CD4-positive, CD25-positive, alpha-beta regulatory T cell (primary cell): ENCODE results near the gene EIF4B. TPM values are rescaled to one million over a fixed set of nuclear protein-coding genes. Genes with fewer than 3 reads are reported as not detected.

Experiments
- ATAC-seq, 2 donors: fragments of 150-1000 bp; cut with Tn5 transposase; one replicate each; pipeline ENCODE4 v1.10.0; 2021; ENCODE audit warnings: low read depth in 2 of 2, moderate number of reproducible peaks in 2 of 2, moderate library complexity in 1 of 2
- DNase-seq, 3 donors: peaks; one replicate each; pipeline versions ENCODE4 v3.0.0 to v3.0.0-alpha.2; 2012 to 2022; ENCODE audit warnings: mixed read lengths in 1 of 3
- H3K27ac ChIP-seq: one replicate; pipeline ENCODE4 v1.7.0; 2013; ENCODE audit warnings: mild to moderate bottlenecking, low read length; ENCODE audit not compliant: insufficient read depth, poor library complexity, severe bottlenecking
- H3K27me3 ChIP-seq: one replicate; pipeline ENCODE4 v1.7.0; 2013; ENCODE audit warnings: low read length; ENCODE audit not compliant: control insufficient read depth, insufficient read depth
- H3K36me3 ChIP-seq: one replicate; pipeline ENCODE4 v1.7.0; 2013; ENCODE audit warnings: mild to moderate bottlenecking, low read length, moderate library complexity; ENCODE audit not compliant: control insufficient read depth, insufficient read depth
- H3K4me1 ChIP-seq: 2 replicates; pipeline ENCODE4 v1.7.0; 2013; ENCODE audit warnings: mild to moderate bottlenecking, low read length; ENCODE audit not compliant: insufficient read depth, control insufficient read depth, poor library complexity, severe bottlenecking
- H3K4me3 ChIP-seq: one replicate; pipeline ENCODE4 v1.7.0; 2013; ENCODE audit warnings: low read depth, mild to moderate bottlenecking, low read length, moderate library complexity
- H3K9me3 ChIP-seq, 2 experiments: 1 replicate in 1 of 2; 2 replicates in 1 of 2; pipeline ENCODE4 v1.7.0; 2013; ENCODE audit warnings: low read length in 2 of 2, mild to moderate bottlenecking in 1 of 2, moderate library complexity in 1 of 2; ENCODE audit not compliant: control insufficient read depth in 2 of 2
- H3K27ac Mint-ChIP-seq, 3 donors: one replicate each; pipeline ENCODE4 v1.8.0; 2020 to 2022; ENCODE audit warnings: mild to moderate bottlenecking in 3 of 3, mixed read lengths in 3 of 3, moderate library complexity in 2 of 3
- H3K27me3 Mint-ChIP-seq: one replicate; pipeline ENCODE4 v1.8.0; 2022; ENCODE audit warnings: mild to moderate bottlenecking, mixed read lengths
- H3K36me3 Mint-ChIP-seq: one replicate; pipeline ENCODE4 v1.8.0; 2020; ENCODE audit warnings: mixed read lengths
- H3K4me1 Mint-ChIP-seq, 4 donors: one replicate each; pipeline ENCODE4 v1.8.0; 2020 to 2022; ENCODE audit warnings: mixed read lengths in 4 of 4, mild to moderate bottlenecking in 1 of 4
- H3K4me3 Mint-ChIP-seq, 4 donors: one replicate each; pipeline ENCODE4 v1.8.0; 2020 to 2022; ENCODE audit warnings: mild to moderate bottlenecking in 4 of 4, mixed read lengths in 4 of 4, moderate library complexity in 3 of 4
- H3K9me3 Mint-ChIP-seq, 7 donors: one replicate each; pipeline ENCODE4 v1.8.0; 2020 to 2022; ENCODE audit warnings: mixed read lengths in 7 of 7, mild to moderate bottlenecking in 3 of 7, moderate library complexity in 2 of 7
- polyA plus RNA-seq, 4 donors: library from polyadenylated mRNA; unstranded; fragments of 300-500 nt; fragmentation: Illumina TruSeq; gene quantifications; one replicate each; pipeline ENCODE4 v1.2.3, GENCODE V29; 2021
- total RNA-seq: library from RNA; stranded (reverse); gene quantifications from one replicate; pipeline ENCODE4 v1.2.3, GENCODE V29; 2022

Gene EIF4B
- total and polyA plus RNA-seq, 5 donors from 2014 or later = 71.3 to 506 (median 116) TPM

DNA sequence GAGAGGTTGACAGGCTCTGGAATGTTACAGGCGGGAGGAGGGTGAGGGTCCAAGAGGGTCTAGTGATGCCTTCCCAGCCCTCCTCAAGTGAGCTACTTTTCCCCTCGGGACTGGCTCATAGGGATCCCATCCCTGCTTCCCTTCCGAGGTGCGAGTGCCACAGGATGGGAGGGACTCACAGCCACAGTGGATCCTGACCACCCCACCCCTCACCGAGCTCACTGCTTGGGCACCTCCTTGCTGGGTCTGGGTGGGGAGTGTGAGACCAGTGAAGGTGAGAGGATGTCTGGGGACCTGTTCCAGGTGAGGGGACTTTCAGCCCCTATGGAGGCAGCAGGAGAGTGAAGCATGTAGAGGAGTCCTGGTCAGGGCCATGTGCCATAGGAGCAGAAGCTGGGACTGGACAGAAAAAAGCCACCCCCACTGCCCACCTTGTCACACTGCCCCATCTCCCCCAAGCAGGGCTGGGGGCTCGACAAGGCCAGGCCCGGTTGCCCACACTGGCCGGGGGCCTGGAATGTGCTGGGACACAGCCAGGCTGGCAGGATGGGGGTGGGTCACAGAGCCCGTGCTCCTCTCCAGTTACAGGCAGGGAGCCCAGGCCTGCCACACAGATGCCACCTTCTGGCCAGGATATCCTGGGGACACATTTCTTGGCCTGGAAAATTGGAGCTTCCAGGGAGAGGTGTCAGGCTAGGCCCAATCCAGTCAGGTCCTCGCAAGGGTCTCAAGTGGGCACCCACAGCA is 42.0 kb downstream of the EIF4B start:
- Histone ChIP-seq H3K36me3 (no peaks in the 10 kb centered on the region), H3K4me1 (peaks cover 15% of the 10 kb centered on the region), H3K9me3 (no peaks in the 10 kb centered on the region), H3K27me3 (no peaks in the 10 kb centered on the region), H3K27ac (peak overlapping the region; percentile 66), H3K4me3 (no peak overlapping the region)
- Mint-ChIP-seq H3K4me1 (peaks cover 0 to 18% (median 9%) of the 10 kb centered on the region in 4 donors), H3K9me3 (peaks cover 0 to 2% (median 0%) of the 10 kb centered on the region in 7 donors), H3K27me3 (no peaks in the 10 kb centered on the region), H3K36me3 (no peaks in the 10 kb centered on the region), H3K4me3 (peak overlapping the region; percentile 49 to 74 (median 66)), H3K27ac (peak overlapping the region in 2 of 3 donors; percentile 8 to 80)
- DNase-seq = no peak
- ATAC-seq = no peak

DNA sequence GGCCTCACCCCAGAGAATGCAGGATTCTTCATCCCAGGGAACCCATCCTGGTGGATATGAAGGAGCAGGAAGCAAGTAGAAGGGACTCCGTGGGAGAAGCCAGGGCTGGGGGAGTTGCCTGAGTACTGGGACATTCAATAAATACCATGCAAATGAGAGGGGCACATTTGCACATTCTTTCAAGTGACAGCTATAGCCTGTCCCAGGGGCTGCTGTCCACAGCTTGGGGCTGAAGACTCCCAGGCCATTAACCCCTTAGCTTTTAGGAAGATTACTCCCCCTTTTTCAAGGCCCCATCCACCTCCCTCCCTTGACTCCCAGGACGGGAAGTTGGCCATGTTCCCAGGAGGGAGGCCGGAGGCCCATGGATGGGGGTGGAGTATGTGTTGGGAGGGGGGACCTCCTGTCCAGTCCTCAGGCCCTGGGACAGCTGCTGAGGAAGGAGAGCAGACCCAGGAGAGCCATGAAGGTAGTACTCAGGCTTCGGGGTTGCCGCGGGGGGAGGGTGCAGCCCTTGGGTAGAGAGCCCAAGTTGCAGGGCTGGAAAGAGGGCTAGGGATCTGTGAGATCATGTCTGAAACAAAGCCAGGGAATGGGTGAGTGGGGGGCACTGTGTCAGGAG is 42.6 kb downstream of the EIF4B start:
- DNase-seq (no peak), ATAC-seq (no peak)
- H3K27ac ChIP-seq = no peak overlapping the region
- H3K36me3 ChIP-seq = no peaks in the 10 kb centered on the region
- Mint-ChIP-seq H3K4me3 (peak overlapping the region; percentile 33 to 65 (median 62)), H3K27ac (peak overlapping the region; percentile 8 to 93 (median 69)), H3K4me1 (peaks cover 0 to 22% (median 9%) of the 10 kb centered on the region in 4 donors), H3K36me3 (no peaks in the 10 kb centered on the region), H3K9me3 (peaks cover 0 to 2% (median 0%) of the 10 kb centered on the region in 7 donors), H3K27me3 (no peaks in the 10 kb centered on the region)
- no peak overlapping the region for H3K4me3 ChIP-seq
- peaks cover 22% of the 10 kb centered on the region for H3K4me1 ChIP-seq
- no peaks in the 10 kb centered on the region for H3K9me3 ChIP-seq
- no peaks in the 10 kb centered on the region for H3K27me3 ChIP-seq

GRCh38 chr12:53049571-53050318 is 43.5 kb downstream of the EIF4B start, which contains the start of gene TNS2:
Gene TNS2, plus strand, starts transcription at chr12:53050065. Its CDS starts 121 bp downstream, at chr12:53050186.
- Histone ChIP-seq H3K27me3 (no peaks in the 10 kb centered on the region), H3K4me1 (peaks cover 30% of the 10 kb centered on the region), H3K27ac (no peak within 1 kb of the TSS), H3K9me3 (no peaks in the 10 kb centered on the region), H3K4me3 (no peak within 1 kb of the TSS), H3K36me3 (no peaks in the 10 kb centered on the region)
- no peaks in the 10 kb centered on the region for H3K36me3 Mint-ChIP-seq
- ATAC-seq (no peak), DNase-seq (no peak)
- no peaks in the 10 kb centered on the region for H3K27me3 Mint-ChIP-seq
- H3K27ac Mint-ChIP-seq = peak within 1 kb of the TSS; percentile 27 to 93 (median 69)
- H3K4me1 Mint-ChIP-seq = peaks cover 0 to 27% (median 9%) of the 10 kb centered on the region in 4 donors
- peaks cover 0 to 2% (median 0%) of the 10 kb centered on the region in 7 donors for H3K9me3 Mint-ChIP-seq
- H3K4me3 Mint-ChIP-seq = peak within 1 kb of the TSS; percentile 33 to 90 (median 64)

- Mint-ChIP-seq H3K27me3 (peaks cover 2% of the 10 kb centered on the region), H3K9me3 (no peaks in the 10 kb centered on the region), H3K27ac (peak overlapping the region in 2 of 3 donors; percentile 18 to 27), H3K36me3 (no peaks in the 10 kb centered on the region), H3K4me1 (peaks cover 0 to 29% (median 6%) of the 10 kb centered on the region in 4 donors), H3K4me3 (peak overlapping the region in 1 of 4 donors; percentile 90)
- Histone ChIP-seq H3K27me3 (no peaks in the 10 kb centered on the region), H3K4me1 (peaks cover 31% of the 10 kb centered on the region), H3K36me3 (no peaks in the 10 kb centered on the region), H3K4me3 (no peak overlapping the region), H3K9me3 (no peaks in the 10 kb centered on the region), H3K27ac (no peak overlapping the region)
- DNase-seq (no peak), ATAC-seq (no peak)
Measured at GRCh38 chr12:53050426-53051057, 44.3 kb downstream of the EIF4B start.

DNA sequence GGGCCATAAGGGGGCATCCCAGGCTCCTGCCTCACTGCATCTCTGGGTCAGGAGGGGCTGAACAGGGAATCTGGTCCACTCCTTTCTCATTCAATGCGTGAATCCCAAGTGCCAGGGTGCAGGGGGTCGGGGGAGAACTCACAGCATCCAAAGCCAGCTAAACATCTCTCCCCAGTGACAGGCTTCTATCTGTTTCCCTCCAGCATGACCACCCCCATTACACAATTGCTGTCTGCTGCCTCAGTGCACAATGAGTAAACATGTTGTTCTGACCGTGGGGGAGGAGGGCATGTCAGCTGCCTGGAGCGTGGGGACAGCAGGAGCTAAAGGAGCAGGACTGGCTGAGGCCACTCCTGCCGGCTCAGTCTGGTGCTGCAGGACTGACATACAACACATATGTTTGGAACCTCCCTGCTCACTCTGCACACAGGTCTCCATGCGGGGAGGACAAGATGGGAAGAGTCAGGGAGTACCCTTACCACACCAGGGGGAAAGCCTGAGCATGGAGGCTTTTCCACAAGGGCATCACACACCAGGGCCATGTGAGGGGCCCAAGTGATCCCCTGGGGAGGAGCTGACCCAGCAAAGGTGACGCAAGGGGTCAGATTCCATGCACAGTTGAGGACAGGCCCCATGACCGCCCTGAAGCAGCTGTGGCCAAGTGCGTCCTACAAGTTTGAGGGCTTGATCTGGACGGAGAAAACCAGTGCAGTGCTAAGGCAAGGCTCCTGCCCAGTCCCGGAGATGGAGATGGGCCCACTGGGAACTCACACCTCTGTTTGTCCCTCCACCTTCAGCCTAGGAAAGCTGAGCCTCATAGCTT is 45.0 kb downstream of the EIF4B start:
- DNase-seq = no peak
- Mint-ChIP-seq H3K4me1 (peaks cover 0 to 22% (median 6%) of the 10 kb centered on the region in 4 donors), H3K27ac (peak overlapping the region in 2 of 3 donors; percentile 27 to 84)

GRCh38 chr12:53051881-53052412 is 45.7 kb downstream of the EIF4B start:
- H3K4me1 ChIP-seq = peaks cover 21% of the 10 kb centered on the region
- Mint-ChIP-seq H3K36me3 (no peaks in the 10 kb centered on the region), H3K4me1 (peaks cover 0 to 17% (median 5%) of the 10 kb centered on the region in 4 donors), H3K27me3 (peaks cover 4% of the 10 kb centered on the region), H3K9me3 (no peaks in the 10 kb centered on the region), H3K27ac (no peak overlapping the region), H3K4me3 (peak overlapping the region in 3 of 4 donors; percentile 15 to 90 (median 83))
- no peak overlapping the region for H3K27ac ChIP-seq
- no peaks in the 10 kb centered on the region for H3K9me3 ChIP-seq
- H3K27me3 ChIP-seq = no peaks in the 10 kb centered on the region
- ATAC-seq = no peak
- no peaks in the 10 kb centered on the region for H3K36me3 ChIP-seq
- H3K4me3 ChIP-seq = no peak overlapping the region
- DNase-seq = no peak

More for the DNA sequence above, 45.0 kb downstream of the EIF4B start:
- H3K27me3 ChIP-seq = no peaks in the 10 kb centered on the region
- Mint-ChIP-seq H3K36me3 (no peaks in the 10 kb centered on the region), H3K4me3 (peak overlapping the region in 3 of 4 donors; percentile 53 to 90 (median 56)), H3K9me3 (no peaks in the 10 kb centered on the region), H3K27me3 (peaks cover 4% of the 10 kb centered on the region)
- no peak overlapping the region for H3K4me3 ChIP-seq
- H3K4me1 ChIP-seq = peaks cover 28% of the 10 kb centered on the region
- ATAC-seq = no peak
- H3K27ac ChIP-seq = no peak overlapping the region
- no peaks in the 10 kb centered on the region for H3K9me3 ChIP-seq
- H3K36me3 ChIP-seq = no peaks in the 10 kb centered on the region
